ENCODE data around the gene TRIM59. TPM values are rescaled to one million over a fixed set of nuclear protein-coding genes. Genes with fewer than 3 reads are reported as not detected.

Gene TRIM59
- total and polyA plus RNA-seq, 9 of the 15 experiments (the other 6 are each of a cell fraction or from before 2014, with no cell fraction given): 16.8 to 101 (median 34.8) TPM

DNA sequence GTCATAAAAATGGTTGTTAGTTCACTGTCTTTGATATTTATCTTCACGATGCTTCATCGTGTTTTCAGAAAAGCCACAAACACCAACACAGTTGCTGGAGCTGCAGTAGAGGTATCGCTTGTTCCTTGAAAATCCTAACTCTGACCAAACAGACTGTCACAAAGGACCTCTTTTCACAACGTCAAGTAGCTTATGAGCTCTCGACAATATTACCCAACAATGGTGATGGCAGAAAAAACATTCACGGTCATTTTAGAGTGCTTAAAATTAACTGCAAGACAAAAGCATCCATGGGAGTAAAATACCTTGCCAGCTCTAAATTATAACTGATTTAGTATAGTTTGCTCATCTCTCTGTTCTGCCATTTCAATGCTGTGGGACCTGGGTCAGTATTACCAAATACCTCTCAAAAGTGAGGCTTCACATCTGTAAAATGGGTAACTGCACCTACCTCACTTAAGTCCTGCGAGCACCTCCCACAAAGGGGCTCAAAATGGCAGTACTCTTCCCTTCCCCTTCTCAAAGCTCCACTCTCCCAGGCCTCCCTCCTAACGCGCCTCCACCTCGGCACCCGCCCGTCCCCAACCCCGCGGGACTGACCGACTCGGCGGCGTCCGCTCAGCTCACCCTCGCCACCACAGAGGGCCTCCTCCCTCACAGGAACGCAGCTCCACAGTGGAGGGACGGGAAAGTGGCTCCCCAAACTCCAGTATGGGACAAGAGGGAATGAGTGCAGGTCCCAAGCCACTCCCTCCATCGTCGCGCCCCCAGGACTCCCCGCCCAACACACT, 546 bp downstream of the TRIM59 start (continued):
- TF ChIP-seq ZNF449 (CRISPR knock-in tag; IDR thresholded peaks at IDR 0.05) (no peak), SIN3B (IDR thresholded peaks at IDR 0.05; ENCODE audit: low read depth) (peak; percentile 54; the same call in 1 of the 2 replicates), BMI1 (IDR thresholded peaks at IDR 0.05; ENCODE audit: low read length) (no peak), KDM2B (CRISPR knock-in tag; IDR thresholded peaks at IDR 0.05) (no peak), ETS1 (conservative IDR thresholded peaks at IDR 0.05; ENCODE audit: control insufficient read depth, low read depth, low read length) (no peak), NFYB (IDR thresholded peaks at IDR 0.05; ENCODE audit: extremely low read depth, insufficient read length) (no peak), ZNF717 (CRISPR knock-in tag; IDR thresholded peaks at IDR 0.05) (no peak), SMARCE1 (IDR thresholded peaks at IDR 0.05) (no peak; the same call in 1 of the 2 replicates), POLR2G (IDR thresholded peaks at IDR 0.05; ENCODE audit: low read depth, low read length) (no peak), RBM15 (IDR thresholded peaks at IDR 0.05; ENCODE audit: insufficient read depth, low read length) (no peak), ZNF780A (CRISPR knock-in tag; IDR thresholded peaks at IDR 0.05) (no peak), KDM5B (IDR thresholded peaks at IDR 0.05; ENCODE audit: insufficient replicate concordance, low read depth, low read length) (no peak), HIVEP1 (CRISPR knock-in tag; IDR thresholded peaks at IDR 0.05) (no peak), ZNF589 (CRISPR knock-in tag; IDR thresholded peaks at IDR 0.05; ENCODE audit: low read depth) (peak; percentile 17; the same call in 1 of the 2 replicates), RAD21 (CRISPR knock-in tag; conservative IDR thresholded peaks at IDR 0.05 in 1 of 2, IDR thresholded peaks at IDR 0.05 in 1 of 2) (no peak), NR2F6 (CRISPR knock-in tag; IDR thresholded peaks at IDR 0.05) (no peak), BCLAF1 (IDR thresholded peaks at IDR 0.05; ENCODE audit: borderline replicate concordance in 1 of 2, control insufficient read depth in 1 of 2, low read depth in 2 of 2, low read length in 1 of 2) (no peak), SIX5 (IDR thresholded peaks at IDR 0.05; ENCODE audit: borderline replicate concordance in 1 of 2, insufficient read depth in 1 of 2, low read depth in 1 of 2, low read length in 2 of 2) (no peak), TCF7L2 (IDR thresholded peaks at IDR 0.05; ENCODE audit: low read depth, low read length) (no peak), MTA1 (IDR thresholded peaks at IDR 0.05; ENCODE audit: borderline replicate concordance) (peak; percentile 13; the same call in 1 of the 2 replicates), POLR3A (IDR thresholded peaks at IDR 0.05; ENCODE audit: borderline replicate concordance, extremely low read depth, insufficient read depth, insufficient read length) (no peak), GABPA (tag; conservative IDR thresholded peaks at IDR 0.05; ENCODE audit: low read depth) (no peak)
